HG02571 (cell line): ENCODE results near the gene BCL11A.
A peak's percentile ranks its signal among the peaks of the same experiment; 100 is the strongest.

ENCODE experiments used
- ATAC-seq: cut with Tn5 transposase; IDR thresholded peaks from one replicate; pipeline ENCODE4 v1.9.1; 2021; ENCODE audit warnings: mild to moderate bottlenecking, moderate library complexity; ENCODE audit not compliant: unreplicated experiment

The BCL11A gene

GRCh38 chr2:60469536-60470317 is 83.7 kb downstream of the BCL11A start:
- ATAC-seq: no peak

GRCh38 chr2:60468382-60469085 is 84.9 kb downstream of the BCL11A start:
- ATAC-seq: no peak

GRCh38 chr2:60466161-60466702 is 87.2 kb downstream of the BCL11A start:
- no peak for ATAC-seq

GRCh38 chr2:60465736-60466135 is 87.7 kb downstream of the BCL11A start:
- ATAC-seq: no peak

GRCh38 chr2:60463249-60463648 is 90.2 kb downstream of the BCL11A start:
- ATAC-seq: no peak

GRCh38 chr2:60461421-60462108 is 91.9 kb downstream of the BCL11A start:
- ATAC-seq: no peak

GRCh38 chr2:60460577-60461420 is 92.7 kb downstream of the BCL11A start:
- no peak for ATAC-seq

GRCh38 chr2:60459851-60460250 is 93.6 kb downstream of the BCL11A start:
- ATAC-seq: no peak

- ATAC-seq: no peak
Observed at GRCh38 chr2:60456115-60456770, 97.2 kb downstream of the BCL11A start.

GRCh38 chr2:60453872-60454271 is 99.6 kb downstream of the BCL11A start:
- ATAC-seq: no peak

- ATAC-seq: no peak
Observed at GRCh38 chr2:60453301-60453700, 100.2 kb downstream of the BCL11A start.

GRCh38 chr2:60450488-60450887 is 103.0 kb downstream of the BCL11A start:
- no peak for ATAC-seq

GRCh38 chr2:60447943-60448342 is 105.5 kb downstream of the BCL11A start:
- no peak for ATAC-seq

GRCh38 chr2:60446413-60447267 is 106.8 kb downstream of the BCL11A start:
- peak; percentile 96 for ATAC-seq

- no peak for ATAC-seq
Observed at GRCh38 chr2:60445684-60446179, 107.7 kb downstream of the BCL11A start.

GRCh38 chr2:60442608-60443007 is 110.8 kb downstream of the BCL11A start:
- no peak for ATAC-seq

- ATAC-seq: no peak
Observed at GRCh38 chr2:60441800-60442199, 111.7 kb downstream of the BCL11A start.

- ATAC-seq: no peak
Observed at GRCh38 chr2:60440767-60441163, 112.7 kb downstream of the BCL11A start.
